NCI-H524 (cell line): Measurements from ENCODE around the gene TMEM37.

Source experiments
- DNase-seq, 2 experiments: peaks; one replicate each; lab custom pipeline; 2025; lab: John Stamatoyannopoulos, UW

TMEM37 gene

DNA sequence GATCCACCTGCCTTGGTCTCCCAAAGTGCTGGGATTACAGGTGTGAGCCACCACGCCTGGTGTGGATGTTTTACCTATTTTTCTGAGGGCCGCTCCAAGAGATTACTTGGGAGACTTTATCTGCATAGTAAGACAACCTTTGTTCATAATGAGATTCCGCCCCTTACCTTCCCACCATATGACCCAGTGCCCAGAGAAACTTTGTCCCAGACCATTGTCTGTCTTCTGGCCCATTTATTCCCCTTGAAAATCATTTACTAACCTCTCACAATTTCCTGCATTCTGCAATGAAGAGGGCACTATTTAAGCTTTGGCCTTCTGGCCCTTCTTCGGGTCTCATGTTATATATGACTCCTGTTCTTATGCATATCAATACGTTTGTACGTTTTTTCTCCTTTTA lies 13.7 kb upstream of the TMEM37 start:
- no peak for DNase-seq

DNA sequence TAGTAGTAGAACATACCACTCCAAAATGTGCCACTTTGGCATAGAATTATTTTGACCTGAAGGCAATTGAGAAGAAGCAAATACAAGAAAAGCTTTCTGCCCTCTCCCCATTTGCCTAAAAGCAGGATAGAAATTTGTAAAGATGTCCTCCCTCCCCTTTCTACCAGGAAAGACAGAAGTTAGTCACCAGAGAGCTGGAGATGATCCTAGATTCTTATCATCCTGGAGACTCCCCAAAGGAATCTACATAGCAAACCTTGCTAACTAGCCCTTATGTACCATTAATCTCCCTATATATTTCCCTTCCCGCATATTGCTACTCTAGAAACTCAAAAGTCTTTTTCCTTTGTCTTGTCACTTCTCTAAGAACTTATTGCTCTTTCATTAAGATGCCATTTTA lies 12.6 kb upstream of the TMEM37 start:
- no peak for DNase-seq

DNA sequence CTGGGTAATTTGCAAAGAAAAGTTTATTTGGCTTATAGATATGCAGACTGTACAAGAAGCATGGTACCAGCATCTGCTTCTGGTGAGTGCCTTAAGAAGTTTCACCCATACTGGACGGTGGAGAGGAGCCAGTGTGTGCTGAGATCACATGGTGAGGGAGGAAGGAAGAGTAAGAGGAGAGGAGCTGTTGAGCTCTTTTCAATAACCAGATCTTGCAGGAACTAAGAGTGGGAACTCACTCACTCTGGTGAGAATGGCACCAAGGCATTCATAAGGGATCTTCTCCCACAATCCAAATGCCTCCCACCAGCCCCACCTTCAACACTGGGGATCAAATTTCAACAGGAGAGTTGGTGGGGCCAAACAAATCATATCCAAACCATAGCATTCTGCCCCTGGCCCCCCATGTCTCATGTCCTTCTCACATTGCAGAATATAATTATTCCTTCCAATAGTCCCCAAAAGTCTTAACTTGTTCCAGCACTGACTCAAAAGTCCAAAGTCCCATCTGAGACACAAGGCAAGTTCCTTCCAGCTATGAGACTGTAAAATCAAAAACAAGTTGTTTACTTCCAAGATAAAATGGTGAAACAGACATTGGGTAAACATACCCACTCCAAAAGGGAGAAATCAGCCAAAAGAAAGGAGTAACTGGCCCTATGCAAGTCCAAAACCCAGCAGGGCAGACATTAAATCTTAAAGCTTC lies 11.7 kb upstream of the TMEM37 start:
- DNase-seq = no peak

DNA sequence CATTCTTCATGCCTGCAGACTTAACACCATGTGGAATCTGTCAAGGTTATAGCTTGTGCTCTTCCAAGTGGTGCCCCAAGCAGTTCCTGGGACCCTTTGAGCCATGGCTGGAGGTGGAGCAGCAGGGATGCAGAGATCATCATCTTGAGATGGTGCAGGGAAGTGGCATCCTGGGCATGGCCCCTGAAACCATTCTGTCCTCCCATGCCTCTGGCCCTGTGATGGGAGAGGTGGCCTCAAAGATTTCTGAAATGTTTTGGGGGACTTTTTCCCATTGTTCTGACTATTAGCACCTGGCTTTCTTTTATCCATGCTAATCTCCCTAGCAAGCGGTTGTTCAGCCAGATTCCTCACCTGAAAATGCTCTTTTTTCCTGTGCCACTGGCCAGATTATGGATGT lies 10.3 kb upstream of the TMEM37 start:
- DNase-seq = no peak

- DNase-seq = no peak
Measured at GRCh38 chr2:119421741-119422140, 9.9 kb upstream of the TMEM37 start.

- DNase-seq = peak in 1 of 2 experiments; percentile 19
Measured at GRCh38 chr2:119422360-119423107, 9.1 kb upstream of the TMEM37 start.

- no peak for DNase-seq
Measured at GRCh38 chr2:119423108-119423444, 8.6 kb upstream of the TMEM37 start.

DNA sequence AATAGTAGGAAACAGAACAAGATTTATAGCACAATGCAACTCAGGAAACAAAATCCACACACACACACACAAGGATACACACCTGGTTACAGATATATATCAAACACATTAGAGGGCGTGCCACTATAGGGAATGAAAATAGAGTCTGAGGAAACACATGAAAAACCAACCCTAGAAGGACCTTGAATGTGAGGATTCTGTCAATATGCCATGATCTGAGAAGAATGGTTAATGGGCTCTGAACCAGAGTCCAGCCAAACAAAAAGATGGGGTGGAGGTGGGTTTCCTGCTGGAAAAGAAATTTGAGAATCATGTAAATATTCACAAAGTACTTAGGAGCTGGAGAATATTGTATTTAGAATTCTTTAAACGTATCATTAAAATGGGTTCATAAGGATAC lies 7.8 kb upstream of the TMEM37 start:
- no peak for DNase-seq

GRCh38 chr2:119424284-119425118 lies 7.2 kb upstream of the TMEM37 start:
- DNase-seq = no peak

DNA sequence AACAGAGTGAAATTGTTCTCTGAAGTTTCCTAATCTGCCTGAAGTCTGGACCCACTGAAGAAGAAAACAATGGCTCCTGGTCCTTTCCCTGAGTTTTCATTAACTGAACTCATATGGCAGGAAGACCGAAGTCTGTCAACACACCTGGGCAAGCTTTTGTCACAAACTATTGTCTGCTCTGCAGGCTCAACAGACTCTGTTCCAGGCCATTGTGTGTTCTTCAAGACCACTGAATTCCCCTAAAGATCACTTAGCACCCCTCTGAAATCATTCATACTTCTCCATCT lies 6.6 kb upstream of the TMEM37 start:
- DNase-seq = no peak

DNA sequence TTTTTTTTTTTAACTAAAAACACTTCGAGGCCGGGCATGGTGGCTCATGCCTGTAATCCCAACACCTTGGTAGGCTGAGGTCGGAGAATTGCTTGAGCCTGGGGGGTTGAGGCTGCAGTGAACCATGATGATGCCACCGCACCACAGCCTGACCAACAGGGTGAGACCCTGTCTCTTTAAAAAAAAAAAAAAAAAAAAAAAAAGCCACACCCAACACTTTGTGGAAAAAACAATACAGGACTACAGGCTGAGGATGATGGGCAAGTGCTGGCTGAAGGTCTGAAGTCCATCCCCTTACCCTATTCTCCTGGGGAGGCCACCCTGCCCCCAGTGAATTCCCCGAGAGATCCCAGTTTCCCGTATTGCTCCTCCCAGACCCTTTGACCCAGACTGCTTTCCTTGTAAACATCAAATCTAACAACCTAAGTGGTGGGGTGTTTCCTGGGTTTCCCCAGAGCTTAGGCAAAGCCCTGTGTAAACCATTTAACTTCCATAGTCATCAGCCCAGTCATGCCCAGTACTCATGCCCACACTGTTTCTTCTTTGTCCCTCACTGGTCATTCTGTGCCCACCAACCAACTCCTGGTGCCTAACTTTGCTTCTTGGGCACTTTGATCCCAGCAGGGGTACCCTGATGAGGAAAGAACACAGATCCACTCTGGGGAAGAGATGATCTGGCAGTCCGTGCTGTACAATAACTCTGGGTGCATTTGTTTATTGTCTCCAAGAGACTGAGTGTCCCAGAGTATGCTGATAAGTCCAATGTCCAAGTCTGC lies 5.8 kb upstream of the TMEM37 start:
- DNase-seq = no peak

- DNase-seq = no peak
Measured at GRCh38 chr2:119426396-119426675, 5.3 kb upstream of the TMEM37 start.

- no peak for DNase-seq
Measured at GRCh38 chr2:119426801-119427395, 4.8 kb upstream of the TMEM37 start.

- DNase-seq = no peak
Measured at GRCh38 chr2:119427756-119428155, 3.9 kb upstream of the TMEM37 start.

- no peak for DNase-seq
Measured at GRCh38 chr2:119428488-119429224, 3.0 kb upstream of the TMEM37 start.

DNA sequence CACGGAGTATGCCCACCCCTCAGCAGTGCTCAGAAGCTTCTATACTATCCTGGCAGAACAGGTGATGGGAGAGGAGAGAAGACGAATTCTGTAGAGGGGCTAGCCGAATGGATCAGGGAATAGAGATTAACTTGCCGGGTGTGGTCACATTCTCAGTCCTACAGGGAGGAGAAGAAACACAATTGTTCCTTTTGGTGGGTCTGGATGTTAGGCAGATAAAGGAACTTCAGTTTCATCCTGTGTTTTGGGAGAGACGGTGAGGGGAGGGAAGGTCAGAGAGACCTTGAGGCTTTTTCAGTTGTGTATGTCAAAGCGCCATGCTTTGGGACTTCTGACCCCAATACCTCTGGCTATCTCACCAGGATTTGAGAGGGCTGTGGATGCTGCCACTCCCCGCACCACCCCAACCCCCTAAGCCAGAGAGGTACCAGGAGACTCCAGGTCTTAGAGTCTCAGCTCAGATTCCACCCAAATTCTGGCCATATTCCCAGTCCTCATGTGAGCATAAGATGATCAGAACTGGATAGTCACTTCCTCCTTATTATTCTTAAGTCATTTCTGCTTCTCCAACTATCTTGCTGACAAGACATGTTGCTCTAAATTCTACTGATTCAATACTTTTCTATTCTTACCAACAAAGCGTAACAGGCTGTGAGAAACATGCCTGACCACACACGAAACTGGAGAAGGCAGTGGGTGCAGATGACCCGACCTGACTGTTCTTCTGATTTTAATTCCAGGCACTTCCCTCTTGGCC lies 2.3 kb upstream of the TMEM37 start:
- no peak for DNase-seq

DNA sequence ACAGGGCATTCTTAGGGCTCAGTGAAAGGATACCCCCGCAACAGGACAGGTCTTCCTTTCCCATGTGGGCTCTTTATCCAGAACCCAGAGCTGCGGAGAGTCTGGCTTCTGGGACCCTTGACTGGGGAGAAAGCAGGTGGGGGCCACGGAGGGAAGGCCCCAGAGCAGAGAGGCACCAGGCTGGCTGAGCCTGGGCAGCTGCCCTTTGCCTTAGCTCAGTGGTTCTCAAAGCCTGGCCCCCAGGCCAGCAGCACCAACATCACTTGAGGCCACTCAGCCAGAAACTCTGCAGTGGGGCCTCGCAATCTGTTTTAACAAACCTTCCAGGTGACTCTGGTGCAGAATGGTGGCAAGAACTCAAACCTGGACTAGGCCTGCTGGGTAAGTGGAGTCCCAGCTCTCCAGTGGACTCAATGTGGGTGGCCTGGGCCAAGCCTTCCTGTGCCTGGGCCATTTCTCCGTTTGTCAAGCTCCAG lies 1.6 kb upstream of the TMEM37 start:
- no peak for DNase-seq

DNA sequence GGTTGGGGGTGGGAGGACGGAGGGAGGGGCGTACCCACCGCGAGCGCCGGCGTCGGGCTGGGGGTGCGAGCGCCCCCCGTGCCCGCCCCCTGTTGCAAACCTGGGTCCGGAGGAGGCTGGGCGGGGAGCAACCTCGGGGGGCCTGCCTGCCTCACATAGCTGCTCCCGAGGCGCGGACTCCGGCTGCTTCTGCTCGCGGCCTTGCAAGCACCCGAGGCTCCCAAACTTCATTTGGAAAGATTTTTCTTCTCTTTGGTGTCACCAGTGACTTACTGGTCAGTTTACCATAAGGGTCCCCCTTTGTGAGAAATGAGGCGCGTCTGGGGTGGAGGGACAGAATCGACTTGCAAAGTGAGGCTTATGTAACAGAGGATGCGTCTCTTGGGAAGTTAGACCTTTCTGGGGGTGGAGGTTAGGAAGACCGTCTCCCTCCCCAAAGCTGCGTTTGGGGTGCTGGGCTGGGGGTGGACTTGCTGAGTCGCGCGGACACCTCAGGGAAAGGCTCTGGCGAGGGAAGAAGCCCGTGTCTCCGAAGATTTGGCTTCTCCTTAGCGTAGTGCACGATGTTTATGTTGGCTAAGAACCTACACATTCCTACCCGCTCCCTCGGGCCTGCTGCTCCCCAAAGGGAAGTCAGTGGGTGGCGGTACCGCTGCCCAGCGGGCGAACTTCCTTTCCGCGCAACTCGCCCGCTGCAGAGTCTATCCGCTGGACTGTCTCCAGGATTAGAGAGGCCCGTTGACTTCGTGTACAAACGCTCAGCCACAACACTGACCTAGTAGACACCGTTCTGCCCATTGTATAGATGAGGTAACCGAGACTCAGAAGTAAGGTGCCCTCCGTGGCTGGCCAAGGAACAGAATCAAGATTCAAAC lies 559 bp downstream of the TMEM37 start:
- DNase-seq = no peak

GRCh38 chr2:119432851-119433522 lies 1.3 kb downstream of the TMEM37 start:
- DNase-seq = no peak
